Forelimb muscle (tissue), 1 donor: ENCODE results near the gene UHRF2. TPM values are rescaled to one million over a fixed set of nuclear protein-coding genes. Genes with fewer than 3 reads are reported as not detected.
"Not testable (repeated sequence)": the region's sequence is repeated elsewhere in the genome, so short reads cannot be mapped to it uniquely, and the experiment has no call there.

ENCODE experiments used
- DNase-seq: peaks from one replicate; pipeline ENCODE4 v3.0.0-alpha.2; 2013; ENCODE audit warnings: low read depth
- polyA plus RNA-seq: library from polyadenylated mRNA; unstranded; fragments of 120-200 nt; gene quantifications from one replicate; pipeline ENCODE4 v1.2.1, GENCODE V29; 2013; ENCODE audit not compliant: insufficient read length

UHRF2 gene
- polyA plus RNA-seq, 1 donor = 33.0 TPM

DNA sequence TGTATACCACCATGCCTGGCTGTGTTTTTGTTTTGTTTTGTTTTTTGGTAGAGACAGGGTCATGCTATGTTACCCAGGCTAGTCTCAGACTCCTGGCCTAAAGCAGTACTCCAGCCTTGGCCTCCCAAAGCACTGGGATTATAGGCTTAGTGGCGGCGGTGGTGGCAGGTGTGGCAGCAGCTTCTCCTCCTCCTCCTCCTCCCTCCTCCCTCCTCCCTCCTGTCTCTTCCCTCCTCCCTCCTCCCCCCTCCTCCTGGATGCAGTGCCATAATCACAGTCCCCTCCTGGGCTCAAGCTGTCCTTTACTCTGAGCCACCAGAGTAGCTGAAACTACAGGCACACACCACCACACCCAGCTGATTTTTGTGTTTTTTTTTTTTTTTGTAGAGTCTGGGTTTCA, 71.2 kb downstream of the UHRF2 start:
- DNase-seq = no peak

DNA sequence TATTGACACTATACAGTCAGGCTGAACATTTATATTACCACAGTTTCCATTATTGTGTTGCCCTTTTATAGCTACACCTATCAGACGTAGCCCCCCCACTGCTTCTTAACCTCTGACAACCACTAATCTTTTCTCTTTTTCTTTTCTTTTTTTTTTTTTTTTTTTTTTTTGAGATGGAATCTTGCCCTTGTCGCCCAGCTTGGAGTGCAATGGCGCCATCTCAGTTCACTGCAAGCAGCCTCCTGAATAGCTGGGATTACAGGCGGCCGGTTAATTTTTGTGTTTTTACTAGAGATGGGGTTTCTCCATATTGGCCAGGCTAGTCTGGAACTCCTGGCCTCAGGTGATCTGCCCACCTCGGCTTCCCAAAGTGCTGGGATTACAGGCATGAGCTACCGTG, 75.4 kb downstream of the UHRF2 start:
- DNase-seq = no peak

DNA sequence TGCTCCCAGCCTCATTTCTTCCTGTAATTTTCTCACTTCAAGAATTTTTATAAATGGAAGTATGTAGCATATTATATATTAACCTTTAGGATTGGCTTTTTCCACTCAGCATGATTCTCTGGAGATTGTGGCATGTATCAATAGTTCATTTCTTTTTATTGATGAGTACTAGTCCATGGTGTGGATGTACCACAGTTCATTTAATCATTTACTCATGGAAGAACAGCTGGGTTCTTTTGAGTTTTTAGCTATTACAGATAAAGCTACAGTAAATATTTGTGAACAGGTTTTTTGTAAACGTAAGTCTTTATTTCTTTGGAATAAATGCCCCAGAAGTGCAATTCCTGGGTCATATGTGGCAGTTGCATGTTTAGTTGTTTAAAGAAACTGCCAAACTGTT, 76.1 kb downstream of the UHRF2 start:
- DNase-seq = no peak

DNA sequence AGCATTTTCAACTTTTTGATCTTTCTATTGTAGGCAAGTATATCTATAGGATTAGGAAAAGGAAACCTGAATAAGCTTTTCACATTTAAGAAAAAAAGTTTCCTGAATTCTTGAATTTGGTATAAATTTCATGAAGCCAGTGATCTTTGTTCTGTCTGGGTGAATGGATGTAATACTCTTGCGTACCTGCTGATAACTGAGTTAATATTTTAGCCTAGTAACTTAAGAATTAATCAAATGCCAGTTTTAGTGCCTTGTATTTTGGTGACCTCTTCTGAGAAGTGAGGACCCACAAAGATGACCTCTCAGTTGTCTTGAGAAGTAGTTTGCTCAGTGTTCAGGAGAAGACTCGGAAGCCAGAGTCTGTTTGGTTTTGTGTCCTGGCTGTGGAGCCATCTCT, 77.9 kb downstream of the UHRF2 start:
- no peak for DNase-seq

DNA sequence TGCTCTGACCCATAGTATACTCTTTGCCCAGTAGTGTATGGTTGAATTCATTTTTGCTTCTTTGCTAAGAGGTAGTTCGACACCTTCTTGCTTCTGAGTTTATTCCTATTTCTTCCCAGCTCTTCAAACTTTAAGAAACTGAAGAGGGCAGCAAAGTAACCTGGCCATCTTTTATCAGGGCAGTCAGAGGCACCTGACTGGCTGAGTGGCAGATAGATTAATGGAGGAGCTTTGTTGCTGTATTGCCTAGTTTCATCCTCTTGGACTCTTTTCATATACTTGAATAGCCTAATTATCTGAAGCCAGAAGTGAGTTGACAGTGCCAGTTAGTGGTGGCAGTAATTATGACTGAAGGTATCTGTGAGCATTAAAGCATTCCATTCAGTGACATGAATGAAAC, 82.5 kb downstream of the UHRF2 start:
- no peak for DNase-seq

DNA sequence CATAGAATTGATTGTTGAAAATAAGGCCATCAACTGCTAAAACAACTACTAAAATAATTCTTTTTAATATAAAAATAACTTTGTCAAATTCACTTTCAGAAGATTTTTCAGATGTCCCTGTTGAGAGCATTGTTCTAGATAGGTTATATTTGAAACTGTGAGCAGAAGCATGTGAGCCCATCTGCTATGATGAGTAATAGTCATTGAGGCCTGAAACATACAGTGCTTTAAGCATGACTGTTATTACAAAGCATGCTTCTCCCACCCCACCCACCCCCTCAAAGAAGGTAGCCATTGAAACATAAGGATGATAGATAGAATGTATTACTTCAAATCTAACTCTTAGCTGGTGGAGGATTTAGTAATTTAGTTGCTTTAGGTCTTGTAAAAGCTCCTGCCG, 86.0 kb downstream of the UHRF2 start:
- no peak for DNase-seq

DNA sequence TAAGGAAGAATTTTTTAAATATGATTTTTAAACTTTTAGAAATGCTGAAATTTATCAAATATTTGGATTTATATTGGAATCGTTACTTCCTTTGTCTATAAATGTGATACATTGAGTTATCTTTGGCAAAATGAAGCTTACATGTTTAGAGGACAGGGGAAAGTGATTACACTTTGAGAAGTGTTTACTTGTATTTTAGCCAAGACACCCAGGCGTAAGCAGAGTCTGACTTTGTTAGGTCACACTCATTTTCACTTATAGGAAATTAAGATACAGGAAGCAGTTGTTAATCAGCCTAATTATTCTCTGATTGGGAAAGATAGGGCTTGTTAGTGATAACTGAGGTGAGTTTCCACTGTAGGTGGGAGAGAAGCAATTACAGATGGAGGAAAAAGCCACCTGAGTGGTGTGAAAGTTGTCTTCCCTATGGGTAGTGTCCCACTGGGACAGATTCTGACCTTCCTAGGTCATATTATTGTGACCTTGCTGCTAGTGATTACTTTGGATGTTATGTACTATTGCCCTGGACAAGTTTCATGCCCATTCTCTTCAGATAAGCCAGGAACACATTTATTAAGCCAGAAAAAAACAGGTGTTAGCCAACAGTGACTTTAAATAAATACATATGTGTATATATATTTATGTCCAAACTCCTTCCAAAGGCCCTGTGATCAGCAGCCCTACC, 88.7 kb downstream of the UHRF2 start:
- DNase-seq = no peak

DNA sequence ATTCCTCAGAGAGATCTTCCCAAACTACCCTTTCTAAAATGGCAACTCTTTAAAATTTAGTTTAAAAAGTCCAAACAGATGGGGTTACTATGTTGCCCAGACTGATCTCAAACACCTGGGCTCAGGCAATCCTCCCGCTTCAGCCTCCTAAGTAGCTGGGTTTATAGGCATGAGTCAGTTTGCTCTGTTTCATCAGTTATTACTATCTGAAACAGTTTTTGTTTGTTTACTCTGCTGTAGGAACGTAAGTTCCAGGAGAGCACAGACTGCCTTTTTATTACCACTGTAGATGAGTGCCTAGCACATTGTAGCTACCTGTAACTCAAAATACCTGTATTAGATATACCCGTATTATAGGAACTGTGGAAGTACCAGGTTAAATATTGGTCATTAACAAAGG, 89.4 kb downstream of the UHRF2 start:
- DNase-seq = no peak

DNA sequence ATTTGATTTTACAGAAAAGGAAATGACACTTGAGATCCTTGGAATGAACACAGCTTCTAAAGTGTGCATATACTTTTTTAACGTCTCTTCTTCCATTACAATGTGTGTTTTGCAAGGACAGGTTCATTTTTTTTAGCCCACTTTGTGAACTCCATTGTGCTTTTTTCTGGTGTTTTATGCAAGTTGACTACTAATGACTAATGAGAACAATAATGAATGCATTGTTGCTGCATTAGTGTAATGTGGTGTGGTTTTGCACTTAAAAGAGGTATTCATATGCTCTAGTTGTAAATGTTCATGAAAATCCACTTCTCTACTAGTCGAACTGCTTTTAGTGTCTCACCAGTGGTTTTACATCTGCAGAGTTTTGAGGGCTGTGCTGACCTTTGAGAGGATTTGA, 93.6 kb downstream of the UHRF2 start:
- no peak for DNase-seq

DNA sequence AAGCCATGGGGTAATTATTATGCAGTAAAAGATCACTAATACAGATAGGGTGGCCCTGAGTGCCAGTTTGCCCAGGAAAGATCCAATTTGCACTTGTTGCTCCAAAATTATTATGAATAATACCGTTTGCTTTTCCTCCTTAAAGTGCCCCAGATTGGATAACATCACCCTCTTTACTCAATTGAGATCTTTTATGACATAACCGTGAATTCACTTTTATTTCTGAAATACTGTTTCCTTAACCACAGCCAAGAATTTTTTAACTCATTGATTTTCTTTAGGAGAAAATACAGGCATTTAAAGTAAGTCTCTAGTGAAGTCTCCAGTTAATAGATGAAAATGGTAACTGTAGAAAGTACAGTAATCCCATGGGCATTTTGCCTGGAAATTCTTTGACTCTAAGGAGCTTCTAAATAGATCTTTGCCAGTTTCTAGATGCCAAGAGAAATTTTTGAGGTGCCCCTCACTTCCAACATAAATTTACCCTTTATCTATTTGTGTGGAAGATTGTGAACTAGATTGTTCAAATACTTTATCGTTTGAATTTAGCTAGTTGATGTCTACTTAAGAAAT, 99.2 kb downstream of the UHRF2 start:
- no peak for DNase-seq

DNA sequence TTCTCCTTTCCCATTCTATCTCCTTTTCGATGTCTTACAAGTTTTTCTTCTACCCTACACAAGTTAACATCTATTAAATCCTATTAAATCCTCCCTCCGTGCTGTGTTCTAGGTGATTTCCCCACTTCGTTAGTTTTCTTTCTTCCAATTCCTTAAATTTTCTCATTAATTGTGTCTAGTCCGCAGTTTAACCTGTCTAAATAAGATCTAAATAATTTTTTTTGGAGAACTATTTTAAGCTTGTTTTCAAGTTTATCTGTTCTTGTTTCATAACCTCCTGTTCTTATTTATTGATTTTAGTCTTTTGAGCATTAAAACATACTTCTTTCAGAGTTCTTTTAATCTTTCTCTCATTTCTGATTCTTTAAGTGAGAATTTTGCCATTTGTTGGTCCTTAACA, 109.3 kb downstream of the UHRF2 start:
- no peak for DNase-seq

DNA sequence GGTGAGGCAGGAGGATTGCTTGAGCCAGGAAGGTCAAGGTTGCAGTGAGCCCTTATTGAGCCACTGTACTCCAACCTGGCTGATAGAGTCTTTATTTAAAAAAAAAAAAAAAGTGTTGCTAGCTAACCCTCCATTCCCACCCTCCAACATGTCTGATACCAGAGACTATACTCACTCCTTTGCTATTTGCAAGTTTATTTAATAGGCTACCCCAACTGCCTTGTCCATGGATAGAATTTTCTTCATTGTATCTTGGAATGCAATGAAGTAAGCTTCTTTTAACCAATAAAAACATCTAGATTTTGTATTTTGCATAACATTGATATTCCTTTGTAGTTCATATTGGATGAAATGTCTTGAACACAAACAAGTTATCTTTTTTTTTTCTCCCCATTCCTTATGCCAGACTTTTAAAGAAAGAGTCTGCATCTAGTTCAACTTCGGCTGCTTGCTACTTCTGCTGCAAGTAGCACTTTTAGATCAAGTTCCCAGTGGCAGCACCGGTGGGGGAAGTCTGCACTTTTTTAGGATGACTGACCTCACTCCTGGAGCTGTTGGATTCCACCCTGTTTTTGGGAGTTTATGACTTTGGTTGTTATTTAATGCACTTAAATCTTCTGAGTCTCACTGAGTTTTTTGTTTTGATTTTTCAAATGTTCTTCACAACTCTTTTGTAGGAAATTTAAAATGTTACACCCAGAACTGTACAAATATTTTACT, 112.5 kb downstream of the UHRF2 start:
- DNase-seq = no peak

DNA sequence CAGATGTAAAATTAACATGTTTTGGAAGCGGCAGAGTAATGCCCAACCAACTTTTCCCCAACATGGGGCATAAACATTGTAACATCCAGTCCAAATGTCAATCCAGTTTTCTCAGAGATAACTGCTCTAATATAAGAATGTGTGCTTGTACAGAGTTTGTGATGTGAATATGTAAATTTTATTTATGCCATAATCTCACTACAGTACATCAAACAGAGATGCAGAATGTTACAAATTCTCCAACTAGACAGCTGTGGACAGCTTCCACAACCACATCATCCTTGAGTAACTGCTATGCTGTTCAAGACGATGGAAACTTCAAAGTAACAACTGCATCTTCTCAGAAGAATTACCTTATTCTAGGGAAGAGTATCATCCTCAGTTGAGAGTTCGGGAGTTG, 122.6 kb downstream of the UHRF2 start:
- no peak for DNase-seq

DNA sequence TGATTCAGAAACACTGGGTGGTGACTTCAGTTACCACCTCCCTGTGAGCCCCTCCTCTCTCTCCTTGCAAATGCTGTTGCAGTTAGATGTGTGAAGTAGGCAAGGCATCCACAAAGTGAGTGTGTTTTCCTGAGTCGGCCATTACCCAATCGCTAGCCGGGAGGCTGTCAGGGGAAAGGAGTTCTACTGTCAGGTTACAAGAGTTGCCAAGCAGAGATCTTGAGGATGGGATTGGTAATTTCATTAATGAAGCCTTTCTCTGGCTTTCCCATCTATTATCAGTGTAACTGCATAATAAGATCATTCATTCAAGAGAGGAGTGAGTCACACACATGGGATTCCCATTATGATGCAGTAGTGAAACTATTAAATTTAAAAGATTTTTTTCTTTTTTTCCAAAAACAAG, 125.7 kb downstream of the UHRF2 start:
- DNase-seq = no peak

DNA sequence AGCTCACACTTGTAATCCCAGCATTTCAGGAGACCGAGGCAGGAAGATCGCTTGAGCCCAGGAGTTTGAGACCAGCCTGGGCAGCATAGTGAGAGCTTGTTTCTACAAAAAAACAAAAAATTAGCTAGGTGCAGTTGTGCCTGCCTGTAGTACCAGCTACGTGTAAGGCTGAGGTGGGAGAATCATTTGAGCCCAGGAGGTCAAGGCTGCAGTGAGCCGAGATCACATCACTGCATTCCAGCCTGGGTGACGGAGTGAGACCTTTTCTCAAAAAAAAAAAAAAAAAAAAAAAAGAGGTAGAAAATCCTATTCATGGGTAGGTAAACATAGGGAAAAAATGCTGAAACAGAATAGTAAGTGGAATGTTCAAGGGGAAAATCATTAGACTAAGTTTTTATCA, 129.6 kb downstream of the UHRF2 start:
- DNase-seq = not testable (repeated sequence)

DNA sequence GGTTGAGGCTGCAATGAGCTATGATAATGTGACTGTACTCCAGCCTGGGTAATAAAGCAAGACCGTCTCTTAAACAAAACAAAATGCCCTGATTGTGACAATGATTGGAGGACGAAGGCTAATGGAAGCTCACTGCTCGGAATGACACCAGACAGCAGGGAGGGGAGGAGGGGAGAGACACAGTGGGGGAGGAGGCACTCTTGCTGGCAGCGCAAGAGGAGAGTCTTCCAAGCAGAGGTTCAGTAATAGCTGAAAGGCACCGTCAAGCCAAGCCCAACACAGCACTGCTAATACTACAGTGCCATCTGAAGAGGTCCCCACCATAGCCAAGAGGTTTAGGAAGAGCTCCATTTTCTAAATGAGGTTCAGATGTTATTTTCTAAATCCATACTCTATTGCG, 130.2 kb downstream of the UHRF2 start:
- DNase-seq = no peak

DNA sequence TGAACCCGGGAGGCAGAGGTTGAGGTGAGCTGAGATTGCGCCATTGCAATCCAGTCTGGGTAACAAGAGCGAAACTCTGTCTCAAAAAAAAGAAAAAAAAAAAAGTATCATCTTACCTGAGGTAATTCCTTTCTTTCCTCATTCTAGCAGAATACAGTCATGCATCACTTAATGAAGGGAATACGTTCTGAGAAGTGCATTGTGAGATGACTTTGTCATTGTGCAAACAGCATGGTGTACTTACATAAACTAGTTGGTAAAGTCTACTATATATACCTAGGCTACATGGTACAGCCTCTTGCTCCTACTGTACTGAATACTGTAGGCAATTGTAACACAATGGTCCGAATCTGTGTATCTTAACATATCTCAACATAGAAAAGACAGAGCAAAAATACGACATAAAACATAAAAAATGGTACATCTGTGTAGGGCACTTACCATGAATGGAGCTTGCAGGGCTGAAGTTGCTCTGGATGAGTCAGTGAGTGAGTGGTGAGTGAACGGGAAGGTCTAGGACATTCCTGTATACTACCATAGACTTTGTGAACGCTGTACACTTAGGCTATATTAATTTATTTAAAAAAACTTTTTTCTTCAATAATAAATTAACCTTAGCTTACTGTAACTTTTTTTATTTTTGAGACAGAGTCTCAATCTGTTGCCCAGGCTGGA, 132.2 kb downstream of the UHRF2 start:
- DNase-seq = no peak

DNA sequence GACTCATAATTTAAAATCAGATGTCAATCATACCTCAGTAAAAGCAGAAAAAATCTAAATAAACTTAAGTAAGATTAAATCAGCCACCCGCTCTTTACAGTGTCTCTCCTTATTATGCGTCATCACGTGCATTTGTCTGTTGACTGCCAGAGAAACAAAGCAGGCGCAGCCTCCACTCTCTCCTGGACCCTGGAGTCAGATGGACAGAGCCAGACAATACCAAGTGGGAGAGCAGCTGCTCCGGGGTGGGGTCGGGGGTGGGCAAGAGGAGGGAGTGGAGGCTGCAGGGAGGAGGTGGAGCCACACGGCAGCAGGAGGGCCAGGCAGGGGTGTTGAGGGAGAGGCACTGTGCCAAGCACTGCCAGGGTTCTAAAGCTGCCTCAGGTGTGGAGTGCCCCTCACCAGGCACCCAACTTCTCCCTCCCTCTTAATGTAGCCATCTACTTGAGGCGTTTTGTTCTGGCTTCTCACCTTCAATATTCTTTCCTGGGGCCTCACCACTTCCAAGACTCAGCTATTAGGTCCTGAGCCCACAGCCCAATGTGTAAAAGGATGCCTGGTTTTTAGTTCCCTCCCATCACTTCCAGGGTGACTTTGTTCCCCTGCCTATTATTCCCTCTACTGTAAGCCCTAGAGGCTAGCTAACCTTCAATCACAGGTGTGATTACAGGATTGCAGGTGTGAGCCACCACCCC, 136.3 kb downstream of the UHRF2 start:
- no peak for DNase-seq

DNA sequence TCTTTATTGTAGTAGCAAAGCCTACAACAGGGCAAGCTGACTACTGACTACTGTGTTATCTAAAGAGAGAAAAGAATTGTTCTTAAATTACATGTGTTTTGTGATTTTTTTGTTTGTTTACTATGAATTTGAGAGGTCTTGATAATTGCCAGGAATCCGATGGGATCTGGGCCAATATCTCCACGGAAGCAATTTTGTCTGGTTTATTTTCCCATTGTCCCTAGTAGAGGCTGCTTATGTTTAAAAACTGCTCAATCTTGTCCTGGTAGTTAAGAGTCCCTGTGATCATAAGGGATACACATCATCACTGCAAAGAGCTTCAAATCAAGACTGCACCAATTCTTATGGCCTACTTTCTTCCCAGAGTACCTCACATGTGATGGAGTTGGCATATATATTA, 138.1 kb downstream of the UHRF2 start:
- DNase-seq = no peak

DNA sequence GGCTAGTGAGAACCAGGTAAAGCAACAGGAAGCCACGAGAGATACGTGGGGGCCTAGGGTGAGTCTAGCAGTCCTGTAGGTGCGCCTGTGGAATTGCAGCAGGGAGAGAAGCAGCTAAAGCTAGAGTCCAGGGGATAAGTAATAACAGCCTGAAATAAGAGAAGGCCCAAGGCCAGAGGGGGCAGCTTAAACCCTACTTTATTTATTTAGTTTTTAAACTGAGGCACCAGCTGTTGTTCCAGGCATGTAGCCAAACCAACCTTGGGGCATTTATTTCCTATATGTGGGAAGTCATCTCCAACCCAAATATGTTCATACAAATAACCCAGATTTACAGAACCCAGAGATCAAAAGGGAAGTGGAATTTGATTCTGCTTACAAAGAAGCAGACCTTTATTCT, 139.0 kb downstream of the UHRF2 start:
- no peak for DNase-seq

DNA sequence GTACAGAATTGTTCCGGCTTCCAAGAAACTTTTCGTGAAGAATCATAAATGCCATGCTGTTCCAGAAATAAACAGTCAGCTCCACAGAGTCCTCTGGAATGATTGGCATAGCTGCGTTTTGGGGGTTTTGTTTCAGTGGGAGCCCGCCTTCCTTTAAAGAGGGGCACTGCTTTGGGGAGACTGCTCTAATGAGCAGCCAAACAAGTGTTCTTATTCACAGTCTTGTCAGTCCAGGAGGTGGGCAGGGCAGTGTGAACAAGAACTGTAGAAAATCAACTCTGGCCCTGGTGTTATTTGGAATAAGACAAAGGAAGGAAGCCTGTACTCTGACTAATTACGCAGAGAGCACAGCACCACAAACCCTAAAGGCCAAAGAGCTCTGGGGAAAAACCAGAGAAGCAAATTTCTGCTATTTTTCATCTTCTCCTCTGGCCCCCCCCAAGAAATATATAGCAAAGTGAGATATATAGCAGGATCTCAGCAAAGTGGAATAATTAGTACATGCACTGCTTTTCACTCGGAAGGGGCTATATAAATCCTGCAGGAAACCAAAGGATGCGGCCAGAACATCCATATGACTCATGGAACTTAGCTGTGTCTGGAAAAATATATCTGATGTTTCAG, 139.6 kb downstream of the UHRF2 start:
- no peak for DNase-seq

DNA sequence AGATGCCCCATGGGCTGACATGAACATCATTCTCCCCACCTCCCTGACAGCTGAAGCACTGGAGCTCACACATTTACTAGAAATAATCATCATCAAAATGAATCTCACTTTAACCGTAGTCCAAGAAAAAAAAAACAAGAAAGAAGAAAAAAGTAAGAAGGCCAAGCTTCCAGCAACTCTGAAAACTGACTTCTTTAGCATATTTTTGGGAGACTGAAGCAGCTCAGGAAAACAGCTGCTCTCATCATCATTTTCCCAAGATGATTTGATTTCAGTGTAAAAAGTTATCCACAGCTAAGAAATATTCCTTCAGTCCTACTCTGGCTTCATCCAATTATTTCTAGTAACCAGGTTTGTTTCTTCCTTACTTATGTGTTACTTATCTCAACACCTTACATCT, 140.9 kb downstream of the UHRF2 start:
- DNase-seq = no peak
